LNCaP clone FGC (cell line): Measurements from ENCODE around the gene PACSIN2.

Source experiments
- DNase-seq: peaks from one replicate; pipeline ENCODE4 v3.0.0-alpha.2; 2011; ENCODE audit warnings: low read depth
- H3K4me3 ChIP-seq: 2 replicates; pipeline ENCODE4 v1.5.1; 2011; ENCODE audit warnings: mild to moderate bottlenecking, low read depth, low read length, control low read depth
- TF ChIP-seq, protein P1 (sequence below): IDR thresholded peaks from 2 replicates; pipeline ENCODE4 v1.5.1; 2012; ENCODE audit warnings: mild to moderate bottlenecking; ENCODE audit not compliant: control insufficient read depth, insufficient read depth; ENCODE audit errors: extremely low read depth

PACSIN2 gene

DNA sequence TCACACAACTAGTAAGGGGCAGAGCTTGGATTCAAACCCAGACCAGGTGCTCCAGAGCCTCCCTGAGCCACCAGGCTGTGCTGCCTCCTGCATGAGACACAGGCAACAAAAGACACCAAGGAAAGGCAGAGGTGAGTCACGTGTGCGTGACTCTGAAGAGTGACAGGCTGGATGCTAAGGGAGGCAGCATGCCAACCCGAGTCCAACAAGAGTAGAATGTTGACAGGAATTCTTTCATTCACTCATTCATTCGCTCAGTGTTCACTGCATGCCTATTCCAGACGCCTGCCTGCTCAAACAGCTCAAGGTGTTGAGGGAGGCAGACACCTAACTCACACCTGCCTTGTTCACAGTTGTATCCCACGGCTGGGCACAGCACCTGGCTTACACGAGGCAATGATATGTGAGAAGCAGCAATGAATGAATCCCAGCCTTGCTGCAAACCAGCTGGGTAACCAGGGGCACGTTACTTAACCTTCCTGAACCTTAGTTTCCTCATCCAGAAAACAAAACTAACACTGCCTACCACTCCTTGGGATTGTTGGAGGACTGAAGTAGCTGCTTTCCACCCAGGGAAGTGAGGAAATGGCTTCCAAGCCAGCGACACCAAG, 84.0 kb downstream of the PACSIN2 start:
- TF ChIP-seq, protein P1, sequence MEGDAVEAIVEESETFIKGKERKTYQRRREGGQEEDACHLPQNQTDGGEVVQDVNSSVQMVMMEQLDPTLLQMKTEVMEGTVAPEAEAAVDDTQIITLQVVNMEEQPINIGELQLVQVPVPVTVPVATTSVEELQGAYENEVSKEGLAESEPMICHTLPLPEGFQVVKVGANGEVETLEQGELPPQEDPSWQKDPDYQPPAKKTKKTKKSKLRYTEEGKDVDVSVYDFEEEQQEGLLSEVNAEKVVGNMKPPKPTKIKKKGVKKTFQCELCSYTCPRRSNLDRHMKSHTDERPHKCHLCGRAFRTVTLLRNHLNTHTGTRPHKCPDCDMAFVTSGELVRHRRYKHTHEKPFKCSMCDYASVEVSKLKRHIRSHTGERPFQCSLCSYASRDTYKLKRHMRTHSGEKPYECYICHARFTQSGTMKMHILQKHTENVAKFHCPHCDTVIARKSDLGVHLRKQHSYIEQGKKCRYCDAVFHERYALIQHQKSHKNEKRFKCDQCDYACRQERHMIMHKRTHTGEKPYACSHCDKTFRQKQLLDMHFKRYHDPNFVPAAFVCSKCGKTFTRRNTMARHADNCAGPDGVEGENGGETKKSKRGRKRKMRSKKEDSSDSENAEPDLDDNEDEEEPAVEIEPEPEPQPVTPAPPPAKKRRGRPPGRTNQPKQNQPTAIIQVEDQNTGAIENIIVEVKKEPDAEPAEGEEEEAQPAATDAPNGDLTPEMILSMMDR, result no peak
- no peak for DNase-seq

DNA sequence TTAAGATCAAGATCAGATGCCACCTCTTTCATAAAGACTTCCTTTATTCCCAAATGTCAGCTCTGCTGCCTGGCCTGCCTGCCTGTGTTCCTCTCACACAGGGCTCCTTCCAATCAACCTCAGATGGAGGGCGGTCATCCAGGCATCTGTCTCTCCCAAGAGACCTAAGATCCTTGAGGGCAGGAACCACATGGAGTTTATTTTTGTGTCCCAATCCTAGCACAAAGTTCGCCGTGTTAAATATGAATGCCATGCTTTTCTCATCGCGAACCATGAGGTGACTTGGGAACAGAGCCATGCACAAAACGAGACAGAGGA, 85.2 kb downstream of the PACSIN2 start:
- H3K4me3 ChIP-seq, result no peak overlapping the region
- DNase-seq, result no peak
- TF ChIP-seq, protein P1, result no peak

More for the DNA sequence above, 84.0 kb downstream of the PACSIN2 start:
- no peak overlapping the region for H3K4me3 ChIP-seq

DNA sequence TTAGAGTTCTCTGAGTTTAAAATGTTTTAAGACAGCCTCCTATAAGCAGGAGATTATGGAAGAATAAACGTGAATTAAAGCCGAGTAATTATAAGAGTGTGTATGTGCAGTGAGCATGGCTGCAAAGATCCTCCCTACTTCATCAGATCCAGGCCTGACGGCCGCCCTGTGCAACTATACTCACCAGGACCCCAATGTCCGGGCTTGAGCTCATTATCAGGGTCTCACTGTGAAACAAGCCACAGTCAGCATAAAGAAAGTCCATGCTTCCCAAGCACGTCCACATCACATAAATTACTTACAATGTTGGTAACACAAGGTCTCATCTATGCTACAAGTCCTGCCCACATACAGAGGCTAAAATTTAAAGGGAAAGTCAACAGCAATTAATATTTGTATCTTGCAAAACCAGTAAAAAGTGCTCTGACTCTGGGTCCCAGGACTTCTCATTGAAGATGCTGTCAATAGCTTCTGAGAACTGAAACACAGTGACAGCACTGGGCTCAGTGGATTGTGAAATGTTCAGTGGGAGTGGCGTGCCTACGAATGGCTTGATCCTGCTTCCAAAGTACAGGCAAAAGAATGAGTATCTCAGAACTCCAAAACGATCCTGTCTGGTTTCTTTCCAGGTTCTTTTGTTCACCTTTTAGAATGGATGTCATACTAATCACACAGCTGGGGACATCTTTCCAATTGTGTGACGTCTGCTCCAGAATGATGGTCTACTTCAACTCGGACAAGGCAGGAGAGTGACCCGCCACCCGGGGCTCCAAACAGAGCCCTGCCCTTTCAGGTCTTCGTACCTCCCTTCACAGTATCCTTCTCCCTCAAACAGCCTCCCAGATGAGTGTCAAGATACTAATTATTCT, 85.7 kb downstream of the PACSIN2 start:
- DNase-seq, result no peak
- no peak overlapping the region for H3K4me3 ChIP-seq
- TF ChIP-seq, protein P1, result no peak

DNA sequence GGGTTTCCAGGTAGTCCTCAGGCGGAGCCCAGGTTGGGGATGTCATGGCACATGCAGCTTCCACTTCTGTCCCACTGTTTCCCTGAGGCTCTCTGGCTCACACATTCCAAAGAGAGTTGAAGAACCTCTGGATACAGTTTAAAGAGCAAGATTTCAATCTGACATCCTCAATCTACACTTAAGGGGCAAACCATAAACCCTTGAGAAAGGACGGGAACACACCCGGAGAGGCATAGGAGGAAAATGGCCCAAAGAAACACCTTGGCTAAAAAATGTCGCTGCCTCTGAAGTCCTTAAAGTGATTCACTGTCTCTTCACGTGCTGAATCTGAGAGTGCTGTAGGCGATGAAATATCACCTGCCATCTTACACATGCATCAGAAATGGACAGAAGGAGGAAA, 87.0 kb downstream of the PACSIN2 start:
- DNase-seq, result no peak
- H3K4me3 ChIP-seq, result no peak overlapping the region
- TF ChIP-seq, protein P1, result no peak

DNA sequence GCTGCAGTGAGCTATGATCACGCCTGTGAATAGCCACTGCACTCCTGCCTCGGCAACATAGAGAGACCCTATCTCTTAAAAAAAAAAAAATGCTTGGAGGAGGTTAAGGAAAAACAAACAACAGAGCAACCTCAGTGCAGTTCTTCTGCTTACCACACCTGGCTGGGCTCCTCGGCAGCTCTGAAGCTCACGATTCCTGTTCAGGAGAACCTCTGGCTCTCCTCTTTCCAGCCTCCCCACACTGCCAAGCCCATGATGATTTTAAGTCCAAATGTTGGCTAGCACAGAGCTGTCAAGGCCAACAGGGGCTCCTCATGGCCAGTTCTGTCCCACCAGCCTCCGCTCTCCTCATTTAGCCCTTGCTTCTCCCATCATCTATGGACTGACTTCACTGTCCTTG, 88.2 kb downstream of the PACSIN2 start:
- no peak overlapping the region for H3K4me3 ChIP-seq
- DNase-seq, result no peak
- TF ChIP-seq, protein P1, result no peak

DNA sequence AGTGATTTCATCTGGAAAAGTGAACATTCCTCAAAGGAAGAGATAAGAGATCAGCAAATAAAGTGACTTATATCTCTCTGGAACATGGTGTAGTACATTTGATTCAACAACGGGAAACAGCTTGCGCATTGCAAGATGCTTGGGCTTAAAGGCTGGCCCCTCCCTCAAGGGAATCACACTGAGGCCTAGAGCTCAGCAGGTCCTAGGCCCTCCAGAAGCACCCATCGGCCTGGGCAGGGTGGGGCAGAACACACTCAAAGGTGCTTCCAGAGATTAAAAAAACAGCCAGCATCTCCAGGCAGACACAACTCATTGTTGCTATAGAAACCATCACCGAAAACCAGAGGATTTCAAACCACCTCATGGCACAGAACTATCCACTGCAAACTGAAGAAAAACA, 88.8 kb downstream of the PACSIN2 start:
- no peak overlapping the region for H3K4me3 ChIP-seq
- DNase-seq, result peak; percentile 83
- TF ChIP-seq, protein P1, result no peak
